NCI-H1105 treated with DMSO at 0.1 percent for 48 hours (cell line): ENCODE data around the gene CHGA.

Experiments
- DNase-seq: peaks from one replicate; lab custom pipeline; 2025; lab: John Stamatoyannopoulos, UW

CHGA gene

DNA sequence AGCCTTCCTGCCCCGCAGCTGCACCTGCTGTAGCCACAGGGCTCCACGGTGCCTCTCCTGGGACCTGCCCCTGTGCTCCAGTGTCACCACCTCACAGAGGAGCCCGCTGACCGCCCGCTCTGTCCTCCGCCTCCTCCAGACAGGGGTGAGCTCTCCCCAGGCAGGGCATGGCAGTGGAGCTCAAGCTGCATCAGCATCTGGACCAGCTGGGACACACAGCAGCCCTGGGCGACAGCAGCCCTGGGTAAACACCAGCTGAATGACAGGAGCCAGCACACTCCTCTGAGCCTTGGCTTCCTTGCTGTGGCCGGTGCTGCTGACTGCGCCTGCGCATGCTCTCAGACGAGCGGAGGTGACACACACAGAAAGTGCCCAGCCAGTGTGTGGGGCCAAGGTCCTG, 22.0 kb downstream of the CHGA start:
- no peak for DNase-seq

DNA sequence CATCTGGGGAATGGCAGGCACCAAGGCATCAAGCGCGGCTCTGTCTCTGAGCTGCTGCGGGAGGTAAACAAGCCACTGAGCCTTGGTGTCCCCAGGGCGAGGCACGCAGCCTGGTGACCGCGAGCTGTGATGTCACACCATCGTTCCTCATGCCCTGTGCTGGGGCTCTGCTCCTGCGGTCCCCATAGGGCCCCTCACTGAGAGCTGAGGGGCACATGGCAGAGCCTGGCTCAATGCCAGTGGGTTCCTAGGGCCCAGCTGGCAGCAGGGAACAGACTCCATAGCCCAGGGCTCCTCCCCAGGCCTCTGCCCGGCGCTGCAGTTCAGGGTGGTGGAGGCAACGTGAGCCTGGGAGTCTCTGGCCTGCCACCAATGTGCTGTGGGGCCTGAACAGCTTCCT, 22.6 kb downstream of the CHGA start:
- no peak for DNase-seq

DNA sequence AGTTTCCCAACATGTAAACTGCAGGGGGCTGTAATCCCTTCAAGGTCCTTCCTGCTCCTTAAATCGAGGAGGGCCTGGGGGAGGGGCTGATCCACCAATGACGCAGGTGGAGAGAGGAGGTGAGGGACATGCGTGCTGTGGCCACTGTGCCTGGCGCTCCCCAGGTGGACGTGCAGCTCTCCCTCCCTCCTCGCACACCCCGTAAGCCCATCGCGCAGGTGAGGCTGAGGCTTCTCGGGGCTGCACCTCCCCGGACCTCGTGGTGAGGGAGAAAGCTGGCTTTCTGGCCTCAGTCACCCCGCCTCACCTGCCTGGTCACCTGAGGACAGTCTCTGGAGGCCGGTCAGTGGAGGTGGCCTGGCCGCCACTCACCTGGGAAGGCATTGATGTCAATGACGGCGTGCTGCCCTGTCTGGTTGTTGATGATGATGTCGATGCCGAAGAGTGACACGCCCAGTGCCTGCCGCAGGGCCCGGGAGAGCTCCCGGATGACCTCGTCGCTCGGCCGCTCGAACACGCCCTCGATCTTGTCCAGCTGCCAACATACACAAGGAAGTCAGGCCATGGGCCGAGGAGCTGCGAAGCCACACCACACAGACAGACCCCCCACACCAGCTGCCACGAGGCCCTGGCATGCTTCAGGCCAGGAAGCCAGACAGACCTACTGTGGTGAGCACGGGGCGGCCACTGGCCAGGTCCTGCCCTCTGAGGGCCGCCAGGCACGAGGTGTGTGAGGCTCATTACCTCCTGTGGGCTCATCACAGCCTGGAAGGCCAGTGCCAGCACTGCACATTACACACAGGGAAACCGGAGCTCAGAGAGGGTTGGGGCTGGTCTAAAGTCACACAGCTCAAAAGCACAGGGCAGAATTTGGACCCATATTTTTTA, 23.3 kb downstream of the CHGA start:
- no peak for DNase-seq

DNA sequence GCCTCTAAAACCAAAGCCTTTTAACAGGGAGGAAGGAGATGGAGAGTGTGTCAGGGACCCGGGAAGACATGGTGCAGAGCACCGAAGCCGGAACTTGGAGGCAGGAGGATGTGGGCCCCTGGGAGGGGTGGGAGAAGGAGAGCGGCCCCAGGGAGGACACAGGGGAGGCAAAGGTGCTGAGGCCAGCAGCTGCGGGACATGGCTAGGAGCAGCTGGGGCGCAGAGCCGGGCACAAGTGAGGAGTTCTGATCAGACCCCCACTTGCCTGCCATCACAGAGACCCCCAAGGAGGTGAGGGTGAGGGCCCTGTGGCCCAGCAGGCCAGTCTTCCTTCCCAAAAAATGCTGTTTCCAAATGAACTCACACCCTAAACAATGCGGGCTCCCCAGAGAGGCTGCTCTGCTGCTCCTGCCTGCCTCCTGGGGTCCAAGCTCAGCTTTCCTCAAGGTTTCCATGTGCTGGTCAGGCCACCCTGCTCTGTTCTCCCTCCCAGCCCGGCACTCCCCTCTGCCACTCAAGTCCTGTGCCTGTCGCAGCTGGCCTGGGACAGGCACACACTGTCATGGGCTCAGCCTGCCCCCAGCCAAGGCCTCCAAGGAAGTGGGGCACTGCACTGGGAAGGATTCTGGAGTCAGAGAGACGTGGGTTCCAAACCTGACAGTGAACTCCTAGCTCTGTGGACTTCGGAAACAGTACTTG, 24.0 kb downstream of the CHGA start:
- no peak for DNase-seq

DNA sequence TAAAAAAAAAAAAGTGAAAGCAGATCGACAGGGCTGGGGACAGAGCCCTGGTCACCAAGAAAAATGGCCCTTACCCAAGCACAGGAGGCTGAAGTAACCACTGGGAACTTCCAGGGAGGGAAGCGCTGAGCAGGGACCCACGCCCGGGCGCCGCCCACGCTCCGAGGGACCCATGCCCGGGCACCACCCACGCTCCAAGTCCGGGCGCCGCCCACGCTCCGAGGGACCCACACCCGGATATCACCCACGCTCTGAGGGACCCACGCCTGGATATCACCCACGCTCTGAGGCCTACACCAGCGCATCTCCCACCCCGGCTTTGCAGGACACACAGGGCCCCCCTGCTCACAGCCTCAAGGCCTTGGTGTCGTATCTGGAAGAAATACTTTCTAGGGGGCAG, 25.7 kb downstream of the CHGA start:
- no peak for DNase-seq

DNA sequence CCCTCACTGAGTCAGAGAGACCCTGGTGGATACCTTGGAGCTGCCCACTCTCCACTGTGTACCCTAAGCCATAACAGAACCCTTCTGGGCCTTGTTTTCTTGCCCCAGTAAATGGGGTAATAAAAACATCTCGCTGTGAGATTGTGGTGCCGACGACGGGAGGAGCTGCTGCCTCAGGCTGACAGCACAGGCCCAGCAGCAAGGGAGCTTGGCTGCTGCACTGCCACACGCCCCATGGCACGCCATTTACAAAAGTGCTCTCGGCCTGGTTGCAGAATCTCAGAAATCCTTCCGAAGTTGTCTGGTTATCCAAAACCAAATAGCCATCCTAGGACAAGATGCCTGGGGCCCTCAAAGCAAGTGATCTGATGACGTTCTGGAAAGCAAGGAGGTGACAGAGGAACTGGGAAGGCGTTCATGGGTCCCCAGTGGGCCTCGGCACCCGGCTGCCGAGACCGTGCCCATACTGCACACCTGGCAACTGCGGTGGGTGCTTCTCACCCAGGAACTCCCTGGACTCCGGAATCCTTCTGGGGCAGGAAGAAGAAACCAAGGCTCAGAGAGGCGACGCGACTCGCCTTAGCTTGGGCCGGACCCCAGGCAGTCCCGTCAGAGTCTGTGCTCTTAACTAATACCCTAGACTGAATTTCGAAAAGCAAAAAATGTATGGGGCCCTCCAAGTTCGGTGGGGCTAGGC, 26.7 kb downstream of the CHGA start:
- DNase-seq: no peak

DNA sequence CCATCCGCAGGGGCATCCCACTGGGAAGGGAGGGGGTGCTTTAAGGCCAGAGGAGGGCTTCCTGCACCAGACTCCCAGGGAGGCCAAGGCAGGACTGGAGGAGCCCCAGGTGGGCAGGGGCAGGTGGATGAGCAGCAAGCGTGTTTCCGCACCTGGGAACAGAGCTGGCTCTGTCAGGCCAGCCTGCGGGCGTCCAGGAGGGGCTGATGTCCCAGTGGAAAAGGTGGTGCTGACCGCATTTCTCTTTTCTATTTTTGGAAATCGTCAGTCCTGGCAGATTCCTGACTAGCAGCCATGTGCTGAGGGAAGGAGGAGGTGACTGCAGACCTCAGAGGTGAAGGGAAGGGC, 27.2 kb downstream of the CHGA start:
- DNase-seq: no peak

DNA sequence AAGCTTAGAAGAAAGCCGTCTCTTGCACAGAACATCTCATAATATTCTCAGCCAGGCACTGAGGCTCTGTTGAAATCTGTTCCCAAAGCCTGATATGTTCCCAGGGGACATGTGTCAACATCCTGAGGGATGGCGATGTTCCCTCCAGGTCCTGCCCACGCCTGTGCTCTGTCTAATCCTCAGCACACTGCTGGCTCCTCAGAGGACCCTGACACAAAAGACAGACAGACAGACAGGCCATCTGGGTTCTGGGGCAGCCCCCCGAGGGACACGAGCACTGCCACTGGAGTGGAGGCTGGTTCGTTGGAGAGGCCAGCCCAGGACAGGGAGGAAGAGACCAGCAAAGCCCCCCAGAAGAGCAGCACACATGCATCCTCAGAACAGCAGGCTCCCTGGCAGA, 27.8 kb downstream of the CHGA start:
- DNase-seq: no peak

DNA sequence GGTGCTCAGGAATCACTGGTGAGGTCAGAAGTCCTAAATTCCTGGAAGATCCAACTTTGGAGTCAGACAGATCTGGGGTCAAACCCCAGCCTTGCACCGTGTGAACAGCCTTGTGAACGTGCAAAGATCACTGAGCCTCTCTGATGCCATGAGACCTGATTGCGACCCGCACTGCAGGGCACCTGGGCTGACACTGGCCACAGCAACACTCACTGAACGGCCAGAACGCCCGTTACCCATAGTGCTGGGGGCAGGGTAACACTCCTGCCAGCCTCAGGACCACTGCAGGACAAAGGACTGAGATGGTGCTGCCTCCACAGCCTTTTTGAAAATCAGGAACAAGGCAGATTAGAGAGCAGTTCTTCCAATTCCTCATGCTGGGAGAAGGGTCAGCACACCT, 28.3 kb downstream of the CHGA start:
- no peak for DNase-seq

DNA sequence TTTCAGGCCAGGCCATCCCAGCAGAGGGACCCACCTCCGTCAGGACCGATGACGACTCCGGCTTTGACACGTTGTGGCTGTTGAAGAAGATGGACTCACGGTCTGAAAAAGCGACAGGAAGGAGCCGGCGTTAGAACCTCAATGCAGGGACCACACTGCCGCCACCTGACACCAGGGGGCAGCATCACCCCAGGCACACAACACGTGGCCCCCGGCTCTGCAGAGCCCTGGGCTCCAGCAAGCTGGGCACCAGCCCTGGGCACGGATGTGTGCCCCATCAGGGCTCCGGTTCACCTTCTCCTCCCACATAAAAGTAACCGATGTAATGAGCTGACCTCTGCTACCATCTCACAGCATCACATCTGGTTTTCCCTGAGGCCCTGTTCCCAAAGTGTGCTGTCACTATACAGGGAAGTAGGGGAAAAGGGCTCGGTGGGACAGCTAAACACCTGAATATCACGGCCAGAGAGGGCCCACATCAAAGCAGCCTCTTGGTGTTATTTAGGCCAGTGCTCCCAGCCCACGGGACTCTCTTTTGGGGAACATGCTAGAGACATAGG, 29.0 kb downstream of the CHGA start:
- DNase-seq: peak; percentile 51

DNA sequence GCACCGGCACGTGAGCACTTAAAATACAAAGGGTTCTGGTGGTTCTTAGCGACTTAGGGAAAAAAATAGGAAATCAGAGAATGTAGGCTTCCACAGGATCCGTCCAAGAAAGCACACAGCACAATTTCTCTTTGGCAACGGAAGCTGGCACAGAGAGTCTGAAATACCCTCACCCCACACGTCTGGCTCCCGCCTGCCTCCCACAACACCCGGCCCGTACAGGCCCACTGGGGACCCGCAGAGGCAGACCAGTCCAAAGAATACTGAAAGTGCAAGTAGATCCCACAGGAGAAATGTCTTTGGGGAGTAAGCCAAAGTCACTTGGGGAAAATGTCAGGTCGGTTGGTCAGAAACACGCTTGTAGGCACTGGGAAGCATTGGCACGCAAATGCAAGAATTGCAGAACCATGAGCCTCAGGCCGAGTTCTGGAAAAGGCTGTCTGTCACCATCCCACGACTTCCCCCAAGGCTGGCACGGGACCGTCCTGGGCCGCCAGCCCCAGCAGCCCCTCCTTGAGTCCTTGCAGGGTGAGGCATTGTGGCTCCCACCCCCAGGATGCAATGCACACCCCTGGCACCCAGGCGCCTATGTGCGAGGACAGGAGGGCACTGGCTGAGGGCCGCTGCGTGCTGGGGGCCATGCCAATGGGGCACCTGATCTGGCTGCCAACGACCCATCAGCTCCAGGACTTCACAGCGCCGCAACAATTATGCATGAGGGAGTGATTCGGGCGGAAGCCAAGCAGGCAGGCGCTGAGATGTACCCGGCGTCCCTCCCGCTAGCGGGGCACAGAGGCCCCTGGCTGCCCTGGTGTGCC, 29.7 kb downstream of the CHGA start:
- no peak for DNase-seq

DNA sequence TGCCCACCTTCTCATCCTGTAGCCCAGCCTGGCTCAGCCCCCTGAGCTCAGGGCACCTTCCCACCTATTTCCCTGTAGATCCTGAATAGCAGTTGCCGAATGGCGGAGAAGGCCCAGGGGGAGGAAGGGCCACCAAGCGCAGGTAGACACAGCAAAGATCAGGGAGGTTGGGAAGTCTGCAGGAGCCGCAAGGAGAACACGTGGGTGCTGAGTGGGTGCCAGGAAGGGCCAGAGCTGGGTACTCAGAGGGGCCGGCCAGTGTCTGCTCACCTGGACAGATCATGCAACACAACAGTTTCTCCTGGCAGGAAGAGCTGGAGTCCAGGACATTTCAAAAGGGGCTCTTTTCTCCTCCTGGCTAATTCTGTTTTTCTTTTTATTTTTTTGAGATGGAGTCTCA, 30.6 kb downstream of the CHGA start:
- no peak for DNase-seq

DNA sequence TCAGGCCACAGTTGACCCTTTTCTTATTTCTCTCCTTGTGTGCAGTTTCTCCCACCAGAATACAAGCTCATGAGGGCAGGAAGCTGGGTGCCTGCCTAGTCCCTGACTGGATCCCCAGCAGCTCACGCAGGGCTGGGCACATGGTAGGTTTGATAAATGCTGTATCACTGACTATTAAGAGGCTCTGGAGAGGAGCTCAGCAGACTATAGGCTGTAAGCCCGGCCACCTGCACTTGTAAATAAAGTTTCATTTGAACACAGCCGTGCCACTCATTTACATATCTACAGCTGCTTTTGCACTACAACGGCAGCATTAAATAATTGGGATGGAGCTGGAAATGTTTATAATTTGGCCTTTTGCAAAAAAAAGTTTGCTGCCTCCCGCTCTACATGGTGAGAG, 32.0 kb downstream of the CHGA start:
- DNase-seq: no peak

DNA sequence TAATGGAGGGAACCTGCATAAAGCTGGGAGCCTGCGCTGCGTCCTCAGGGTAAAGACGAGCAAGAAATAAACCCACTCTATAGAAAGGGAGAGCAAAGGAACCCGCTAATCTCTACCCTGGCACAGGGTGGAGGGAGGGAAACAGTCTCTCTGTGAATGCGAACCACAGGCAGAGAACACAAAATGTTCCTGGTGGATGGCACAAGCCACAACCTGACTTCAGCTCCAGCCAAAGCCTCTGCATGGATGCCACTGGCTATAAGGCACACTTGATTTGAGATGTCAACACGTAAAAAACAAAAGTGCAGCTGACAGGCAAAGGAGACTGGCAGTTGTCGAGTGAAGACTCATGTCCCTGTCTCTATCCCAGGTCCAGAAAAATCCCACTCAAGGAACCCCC, 32.4 kb downstream of the CHGA start:
- no peak for DNase-seq

DNA sequence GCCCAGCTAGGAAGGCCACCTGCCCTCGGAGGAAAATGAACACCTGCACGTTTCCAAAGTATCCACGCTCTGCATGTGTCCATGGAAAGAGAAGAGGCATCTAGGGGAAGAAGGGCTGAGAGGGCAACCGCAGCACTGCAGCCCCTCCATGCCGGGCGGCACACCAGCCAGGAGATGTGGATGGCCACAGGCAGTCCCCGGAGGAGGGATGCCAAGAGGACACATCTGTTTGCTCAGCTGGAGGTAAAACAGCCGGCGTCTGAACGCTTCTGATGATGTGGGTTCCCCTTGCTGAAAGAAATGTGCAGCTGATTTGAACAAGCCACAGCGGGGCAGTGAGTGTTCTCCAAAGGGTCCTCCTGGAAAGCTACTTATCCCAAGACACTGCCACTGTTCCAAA, 34.0 kb downstream of the CHGA start:
- DNase-seq: no peak

DNA sequence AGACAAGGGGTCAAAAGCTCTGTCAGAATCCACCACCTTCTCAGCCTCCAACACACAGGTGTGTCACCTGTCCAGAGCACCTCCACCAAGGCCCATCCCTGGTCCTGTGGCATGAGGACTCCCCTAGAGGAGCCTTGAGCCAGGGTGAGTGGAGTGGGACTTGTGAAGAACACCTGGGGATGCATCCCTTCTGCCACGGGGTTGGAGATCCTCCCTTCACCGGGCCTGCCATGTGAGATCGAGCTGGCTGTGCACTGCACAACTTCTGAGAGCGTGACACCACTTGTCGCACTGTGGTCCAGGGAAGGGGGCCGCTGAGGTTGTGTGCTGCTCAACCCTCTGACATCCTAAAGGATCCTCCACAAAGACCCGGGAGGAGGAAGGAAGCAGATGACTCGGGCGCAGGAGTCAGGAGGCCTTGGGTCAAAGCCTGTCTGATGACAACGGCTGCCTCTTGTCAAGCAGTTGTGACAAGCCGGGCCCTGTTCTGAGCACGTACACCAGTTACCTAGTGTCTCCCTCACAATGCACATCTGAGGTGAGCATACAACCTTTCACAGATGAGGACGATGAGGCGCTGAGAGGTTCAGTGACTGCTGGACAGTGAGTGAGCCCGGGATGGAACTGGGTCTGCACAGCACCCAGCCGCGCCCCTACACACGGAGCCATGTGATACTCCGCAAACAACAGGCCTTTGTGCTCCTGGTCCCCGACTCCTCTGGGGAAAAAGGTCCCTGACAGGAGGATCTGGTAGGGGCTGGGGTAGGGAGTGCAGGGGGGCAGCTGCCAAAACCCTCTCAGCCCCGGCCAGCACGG, 35.6 kb downstream of the CHGA start:
- no peak for DNase-seq

DNA sequence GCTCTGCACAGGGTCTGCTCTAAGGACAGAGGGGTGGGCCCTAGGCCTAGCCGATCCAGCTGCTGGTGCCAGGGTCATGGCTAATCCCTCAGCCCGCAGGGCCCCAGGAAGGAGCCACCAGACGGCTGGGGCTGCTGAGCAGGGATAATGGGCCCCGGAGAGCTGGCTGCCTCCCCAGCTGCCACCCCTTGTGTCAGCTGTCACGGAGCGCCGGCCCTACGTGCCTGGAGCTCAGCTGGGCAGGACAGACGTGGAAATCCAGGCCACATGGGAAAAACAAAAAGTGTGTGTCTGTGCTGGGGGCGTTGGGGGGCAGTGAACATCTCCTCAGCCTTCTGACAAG, 36.2 kb downstream of the CHGA start:
- no peak for DNase-seq

DNA sequence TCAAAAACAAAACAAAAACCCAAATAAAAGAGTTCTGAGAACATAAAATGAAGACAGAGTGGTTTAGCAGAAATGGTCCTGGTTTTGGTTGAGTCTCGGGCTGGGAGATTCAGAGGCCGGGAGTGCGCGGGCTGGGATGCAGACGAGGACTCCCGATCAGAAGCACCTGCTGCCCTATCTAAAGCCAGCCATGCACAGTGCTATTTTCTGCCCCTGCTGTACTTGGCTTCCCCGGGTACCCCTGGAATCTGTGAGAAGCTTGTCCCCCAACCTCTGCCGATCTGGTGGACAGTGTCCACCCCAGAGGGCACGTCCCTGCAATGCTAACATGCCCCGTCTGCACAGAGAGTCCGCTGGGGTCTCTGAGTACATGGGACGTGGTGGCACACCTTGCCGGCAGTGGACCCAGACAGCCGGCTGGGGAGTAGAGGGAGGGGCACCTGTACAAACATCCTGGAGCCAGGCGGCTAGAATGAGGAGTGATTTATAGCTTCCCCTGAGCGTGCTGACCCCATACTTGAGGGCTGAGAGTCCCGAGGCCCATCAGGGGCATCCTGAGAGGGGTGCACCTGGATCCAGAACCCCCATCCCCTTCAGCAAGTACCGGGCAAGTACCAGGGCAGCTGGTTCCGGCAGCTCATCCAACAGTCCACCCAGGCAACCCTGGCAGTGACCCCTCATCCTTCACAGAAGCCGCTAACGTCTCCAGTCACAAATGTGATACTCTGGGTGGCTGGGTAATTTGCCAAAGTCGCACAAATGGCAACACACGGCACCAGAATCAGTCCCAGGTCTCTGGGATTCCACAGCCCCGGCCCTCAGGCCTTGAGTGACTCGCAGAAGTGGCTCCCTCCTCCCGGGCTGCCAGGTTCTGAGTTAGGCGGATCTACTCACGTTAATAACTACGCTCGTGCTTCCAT, 37.1 kb downstream of the CHGA start:
- DNase-seq: no peak

DNA sequence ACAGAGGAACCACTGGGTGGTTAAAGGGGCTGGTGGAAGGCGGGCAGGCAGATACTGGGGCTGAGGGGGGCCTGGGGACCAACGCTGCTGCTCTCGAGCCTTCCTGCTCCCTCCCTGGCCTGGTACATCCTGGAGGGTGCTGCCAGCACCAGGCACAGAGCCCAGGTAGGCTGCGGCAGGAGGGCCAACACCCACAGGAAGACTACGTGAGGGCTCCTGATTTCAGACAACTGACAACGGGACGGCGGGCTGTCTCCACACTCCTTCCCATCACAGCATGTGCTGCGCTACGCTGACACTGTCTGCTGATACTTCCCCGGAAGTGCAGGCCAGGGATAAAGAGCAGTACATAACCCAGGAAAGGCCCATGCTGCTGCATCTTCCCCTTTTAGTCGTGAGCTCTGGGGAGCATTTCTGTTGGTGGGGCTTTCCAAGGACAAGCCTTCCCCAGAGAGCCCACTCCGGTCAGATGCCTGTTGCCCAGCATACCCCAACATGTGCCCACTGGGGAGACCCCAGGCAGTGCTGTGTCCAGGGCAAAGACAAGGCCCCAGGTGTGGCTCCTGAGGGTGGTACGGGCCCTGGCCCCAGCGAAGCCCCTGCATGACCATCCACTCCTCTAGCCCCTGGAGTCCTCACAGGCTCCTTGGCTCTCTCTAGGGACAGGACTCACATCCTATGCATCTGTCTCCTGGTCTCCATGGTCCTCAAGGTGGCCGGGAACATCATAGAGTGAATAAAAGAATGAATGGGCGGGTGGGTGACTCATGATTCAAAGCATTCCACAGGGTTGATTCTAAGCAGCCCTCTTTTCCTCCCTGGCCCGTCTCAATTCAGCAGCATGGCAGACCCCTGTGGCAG, 38.0 kb downstream of the CHGA start:
- no peak for DNase-seq
